GM19328 (cell line): ENCODE data around the gene CACHD1.

Experiments used
- ATAC-seq: cut with Tn5 transposase; IDR thresholded peaks from one replicate; pipeline ENCODE4 v1.9.1; 2021; ENCODE audit warnings: mild to moderate bottlenecking, moderate library complexity; ENCODE audit not compliant: unreplicated experiment

The CACHD1 gene

DNA sequence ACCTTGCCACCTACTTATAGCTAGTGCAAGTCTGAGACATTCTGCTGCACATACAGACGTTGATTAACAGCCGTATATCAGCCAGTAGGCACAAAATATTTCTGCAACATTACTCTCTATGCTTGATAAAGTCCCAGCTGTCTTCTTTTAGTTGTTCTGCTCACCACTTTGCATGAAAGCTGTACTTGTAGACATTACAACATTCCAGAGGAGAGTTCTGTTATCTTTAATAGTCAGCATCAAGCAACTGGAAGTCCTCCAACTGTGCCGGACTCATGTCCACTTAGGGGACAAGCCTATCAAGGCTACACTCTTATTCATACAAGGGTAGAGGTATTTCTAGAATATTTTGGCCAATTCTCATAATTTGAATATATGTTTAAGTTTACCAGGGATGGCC lies 50.0 kb downstream of the CACHD1 start:
- no peak for ATAC-seq

DNA sequence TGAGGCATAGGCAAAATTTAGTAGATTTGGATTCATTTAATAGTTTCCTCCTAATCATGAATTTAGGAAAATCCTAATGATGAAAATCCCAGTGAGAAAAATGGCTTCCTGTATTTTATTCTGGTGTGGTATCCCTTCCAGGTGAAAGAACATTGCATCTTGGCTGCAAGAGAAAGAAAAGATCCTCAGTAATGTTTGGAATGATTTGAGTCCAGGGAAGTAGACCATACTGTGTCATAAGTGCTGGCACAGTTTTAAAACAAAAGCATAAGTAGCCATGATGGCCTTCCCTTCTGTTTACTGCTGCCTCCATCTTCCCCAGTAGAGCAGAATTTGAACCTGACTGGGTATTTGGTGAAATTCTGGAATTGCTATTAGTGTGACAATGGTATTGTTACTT lies 52.8 kb downstream of the CACHD1 start:
- no peak for ATAC-seq

DNA sequence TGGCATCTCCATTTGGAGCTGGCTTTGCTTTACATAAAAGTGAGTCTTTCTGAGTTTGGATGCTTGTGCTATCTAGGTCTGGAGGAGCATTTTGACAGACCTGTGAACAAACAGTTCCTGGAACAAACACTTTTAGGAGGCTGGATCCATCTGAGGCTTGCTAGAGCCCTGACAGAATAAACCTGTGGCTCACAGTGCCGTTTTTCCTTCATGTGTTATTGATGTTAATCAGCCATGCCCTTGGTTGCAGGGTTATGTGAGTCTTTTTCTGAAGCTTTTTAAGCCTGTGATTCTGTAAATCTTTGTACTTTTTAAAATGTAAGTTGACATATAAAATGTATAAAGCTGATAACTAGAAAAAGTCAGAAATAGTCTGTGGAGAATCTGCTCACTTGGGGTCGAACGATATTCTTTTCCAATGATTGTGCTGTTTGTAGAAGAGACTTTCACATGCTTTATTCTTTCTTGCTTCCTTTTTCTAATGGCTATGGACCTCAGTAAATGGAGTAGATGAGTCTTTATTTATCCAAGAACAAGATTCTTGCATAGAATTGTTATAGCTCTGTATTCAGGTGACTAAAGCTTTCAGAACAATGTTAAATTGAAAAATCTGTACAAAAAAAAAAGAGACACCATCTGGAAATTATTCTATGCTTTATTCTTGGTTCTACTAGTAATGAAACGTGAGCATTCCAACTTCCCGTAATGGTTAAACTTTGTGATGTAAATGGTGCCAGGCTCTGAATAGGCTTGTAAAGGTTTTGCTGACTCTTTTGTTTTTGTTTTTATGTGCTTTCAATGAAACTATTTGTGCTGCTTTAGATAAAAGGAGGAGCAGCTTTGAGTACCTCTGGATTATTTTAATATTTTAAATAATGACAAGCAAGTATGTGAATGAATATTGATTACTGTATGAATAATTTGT lies 53.7 kb downstream of the CACHD1 start:
- ATAC-seq = no peak

DNA sequence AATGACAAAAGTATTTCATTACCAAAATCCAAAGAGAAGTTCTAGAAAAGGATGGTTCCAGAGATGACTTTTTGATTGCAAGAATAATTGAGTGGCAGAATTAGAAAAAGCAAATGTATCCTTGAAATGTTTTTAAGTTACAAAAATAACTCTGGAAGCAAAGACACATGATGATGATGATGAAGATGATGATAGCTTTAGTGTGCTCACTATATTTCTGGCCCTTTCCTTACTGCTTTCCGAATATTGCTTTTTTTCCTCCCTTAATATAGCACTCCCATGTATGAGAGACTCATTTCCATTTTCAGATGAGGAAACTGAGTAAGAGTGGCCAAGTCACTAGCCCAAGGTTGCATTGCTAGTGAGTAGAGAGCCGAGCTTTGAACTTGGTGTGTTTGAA lies 54.7 kb downstream of the CACHD1 start:
- ATAC-seq = no peak

DNA sequence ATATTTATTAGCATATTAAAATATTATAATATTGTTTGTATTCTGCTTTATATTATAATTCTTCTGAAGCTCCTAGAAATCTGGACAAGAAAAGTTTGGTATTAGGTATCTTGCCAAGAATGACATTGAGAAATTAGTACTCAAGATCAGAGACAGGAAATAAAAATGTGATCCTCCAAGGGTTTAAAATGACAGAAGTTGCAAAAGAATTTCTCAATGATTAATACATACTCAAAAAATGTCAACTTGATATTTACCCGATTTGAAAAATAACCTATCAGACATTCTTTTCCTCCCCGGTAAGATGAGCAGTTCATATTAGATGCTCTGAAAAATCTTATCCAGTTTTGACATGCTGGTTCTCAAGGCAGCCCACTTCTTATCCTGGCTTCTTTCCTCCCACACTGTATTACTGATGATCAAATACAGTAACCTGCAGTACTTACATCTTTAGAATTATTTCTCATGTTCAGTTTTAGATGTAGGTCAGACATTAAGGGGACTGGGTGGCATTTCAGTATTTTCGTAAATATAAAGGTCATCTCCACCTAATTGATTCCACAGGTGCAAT lies 55.3 kb downstream of the CACHD1 start:
- ATAC-seq = no peak

DNA sequence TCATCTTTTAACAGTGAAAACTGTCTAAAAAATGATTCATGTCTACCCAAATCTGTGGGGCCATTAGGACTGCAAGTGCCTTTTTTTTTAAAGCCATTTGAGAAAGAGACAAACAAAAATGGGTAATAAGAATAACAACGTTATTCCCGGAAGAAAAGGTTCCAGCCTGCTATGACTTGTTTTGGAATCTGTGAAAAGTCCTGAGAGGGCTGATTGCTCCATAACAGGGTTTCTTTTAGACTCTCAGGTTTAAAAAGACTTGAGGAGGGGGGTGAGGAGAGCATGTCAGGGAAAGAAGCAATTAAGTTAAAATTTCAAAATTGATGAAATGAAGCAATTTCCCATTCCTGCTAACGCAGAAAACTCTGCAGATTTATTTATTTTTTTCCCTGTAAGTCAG lies 56.4 kb downstream of the CACHD1 start:
- no peak for ATAC-seq

DNA sequence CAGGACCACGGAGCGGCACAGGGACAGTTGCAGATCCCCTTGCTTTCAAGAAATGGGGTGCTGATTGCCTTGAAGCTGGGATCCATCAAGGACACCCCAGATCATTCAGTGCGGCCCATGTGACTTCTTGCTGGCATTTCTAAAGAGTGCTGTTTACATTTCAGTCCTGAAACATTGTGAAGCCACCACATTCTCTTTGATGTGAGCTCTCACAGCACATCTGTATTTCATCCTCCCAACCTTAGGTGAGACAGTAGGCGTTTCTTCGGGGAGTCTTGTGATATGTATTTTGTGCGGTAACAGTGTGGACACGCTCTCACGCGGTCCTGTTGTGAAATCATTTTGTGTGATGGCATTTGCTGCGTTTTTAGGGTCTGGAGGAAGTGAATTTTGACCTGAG lies 57.2 kb downstream of the CACHD1 start:
- no peak for ATAC-seq

DNA sequence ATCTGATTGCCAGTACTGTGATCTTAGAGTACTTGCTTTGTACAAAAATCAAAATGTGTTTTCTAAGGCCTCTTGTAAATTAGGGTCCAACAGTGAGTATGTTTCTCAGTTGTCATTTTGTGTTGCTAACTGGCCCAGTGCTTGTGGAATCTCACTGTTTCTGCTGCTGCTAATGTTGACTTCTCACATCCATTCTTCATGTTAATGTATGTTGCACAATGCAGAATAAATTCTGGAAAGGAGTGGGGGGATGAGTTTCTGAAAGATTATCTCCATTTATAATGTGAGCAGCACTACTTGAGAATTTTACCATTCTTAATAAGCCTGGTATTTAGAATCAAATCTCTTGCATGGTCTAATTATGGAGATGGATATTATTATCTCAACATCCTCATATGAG lies 57.9 kb downstream of the CACHD1 start:
- ATAC-seq = no peak

DNA sequence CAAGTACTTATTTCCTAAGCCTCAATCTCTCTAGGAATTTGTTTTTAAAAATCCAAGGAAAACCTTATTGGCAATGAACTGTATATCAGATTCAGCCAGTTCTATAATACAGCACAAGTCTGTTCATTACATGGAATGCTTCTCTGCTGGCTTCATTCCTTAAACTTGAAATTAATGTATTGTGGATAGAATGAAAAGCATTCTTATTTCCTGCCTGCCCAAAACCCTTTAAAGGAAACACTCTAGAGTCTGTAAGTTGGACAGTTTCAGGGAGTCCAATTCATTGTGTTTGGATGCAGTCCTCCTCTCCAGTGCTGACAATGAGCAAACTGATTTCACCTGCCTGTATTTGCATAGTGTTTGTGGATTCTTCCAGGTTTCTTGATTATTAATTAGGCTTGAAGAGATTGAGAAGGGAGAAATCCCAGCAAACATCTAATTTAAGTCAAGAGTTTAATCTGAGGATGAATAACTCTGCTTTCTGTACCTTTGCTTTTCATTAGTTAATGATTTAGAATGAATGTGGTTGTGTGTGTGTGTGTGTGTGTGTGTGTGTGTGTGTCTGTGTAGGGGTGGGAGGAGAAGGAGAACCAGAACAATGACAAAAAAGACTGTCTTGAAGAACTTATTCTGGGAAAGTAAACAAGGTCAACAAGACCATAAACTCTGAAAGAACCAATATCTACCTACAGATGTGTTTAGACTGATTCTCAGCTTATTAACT lies 61.2 kb downstream of the CACHD1 start:
- ATAC-seq = no peak

DNA sequence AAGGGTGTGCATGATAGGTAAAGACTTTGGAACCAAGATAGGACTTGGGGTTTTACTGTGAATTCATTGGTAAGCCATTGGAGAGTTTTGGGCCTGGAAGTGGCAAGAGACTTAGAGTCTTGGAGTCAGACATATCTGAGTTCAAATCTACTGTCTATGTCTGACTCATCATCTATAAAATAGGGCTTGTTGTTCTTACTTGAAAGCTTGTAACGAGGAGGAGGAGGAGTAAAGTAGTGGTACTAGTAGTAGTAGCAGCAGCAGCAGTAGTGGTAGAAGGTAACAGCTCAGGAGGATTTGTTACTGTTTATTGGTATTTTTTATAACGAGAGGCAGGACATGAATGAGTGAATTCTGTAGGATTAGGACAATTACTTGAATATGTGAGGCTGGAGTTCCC lies 62.7 kb downstream of the CACHD1 start:
- no peak for ATAC-seq

DNA sequence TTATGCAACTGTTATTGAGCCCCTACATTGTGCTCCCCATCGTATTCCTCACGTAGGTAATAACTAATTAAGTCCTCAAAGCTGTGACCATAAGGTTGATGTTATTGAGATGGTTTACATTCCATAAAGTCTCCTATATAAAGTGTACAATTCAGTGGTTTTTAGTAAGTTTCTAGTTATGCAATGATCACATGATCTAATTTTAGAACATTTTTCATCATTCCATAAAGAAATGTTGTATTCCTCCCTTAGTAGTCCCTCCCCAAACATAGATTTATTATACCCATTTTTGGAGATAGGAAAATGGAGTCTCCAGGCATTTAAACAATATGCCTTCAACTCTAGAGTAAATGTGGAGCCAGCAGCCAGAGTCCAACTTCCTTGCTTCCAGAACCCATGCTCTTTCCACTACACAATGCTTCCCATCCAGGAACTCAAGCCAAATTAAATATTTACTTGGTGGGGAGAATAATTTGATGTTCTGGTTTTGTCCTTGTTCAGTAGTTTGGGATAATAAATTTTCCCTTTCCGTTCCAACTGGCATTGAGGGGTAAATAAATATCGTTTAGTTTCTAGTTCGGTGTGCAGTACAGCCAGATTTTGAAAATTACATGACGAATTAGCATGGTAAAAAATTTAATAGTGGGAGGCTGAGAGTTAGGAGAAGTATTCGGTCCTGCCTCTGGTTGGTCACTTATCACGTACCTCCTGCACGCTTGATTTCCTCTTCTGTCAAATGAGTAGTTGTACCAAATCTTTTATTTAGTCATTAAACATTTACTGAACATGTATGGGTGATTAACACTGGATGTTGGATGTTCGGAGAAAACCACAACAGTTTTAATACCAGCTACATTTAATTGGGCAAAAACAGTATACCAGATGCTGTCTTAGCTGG lies 66.3 kb downstream of the CACHD1 start:
- no peak for ATAC-seq

DNA sequence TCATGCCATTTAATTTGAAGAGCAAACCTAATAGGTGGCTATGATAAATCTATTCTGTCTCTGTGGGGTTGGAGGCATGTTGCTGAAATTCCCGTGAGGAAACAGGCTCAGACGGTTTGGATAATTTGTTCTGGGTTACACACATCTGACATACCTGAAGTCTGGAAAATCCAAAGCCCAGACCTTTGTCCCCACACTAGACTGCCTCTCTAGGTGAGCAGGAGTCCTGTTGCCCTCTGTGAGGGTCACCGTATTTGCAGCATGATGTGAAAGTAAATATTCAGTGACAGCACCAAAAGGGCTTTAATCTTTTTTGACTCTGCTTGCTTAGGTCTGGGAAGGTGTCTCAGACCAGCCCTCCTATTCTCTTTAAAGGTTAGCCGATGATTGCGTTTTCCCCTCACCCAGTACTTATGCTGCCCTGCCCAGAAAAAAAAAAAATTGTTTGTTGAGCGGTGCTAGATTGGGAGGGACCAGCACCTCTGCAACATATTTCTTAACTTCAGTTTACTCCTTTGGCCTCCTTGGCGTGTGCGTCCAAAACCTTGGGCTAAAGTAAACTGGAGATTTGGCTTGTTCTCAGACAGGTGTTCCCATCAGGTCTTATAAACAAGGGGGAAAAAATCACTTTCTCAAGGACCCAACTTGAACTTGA lies 67.0 kb downstream of the CACHD1 start:
- ATAC-seq = no peak

DNA sequence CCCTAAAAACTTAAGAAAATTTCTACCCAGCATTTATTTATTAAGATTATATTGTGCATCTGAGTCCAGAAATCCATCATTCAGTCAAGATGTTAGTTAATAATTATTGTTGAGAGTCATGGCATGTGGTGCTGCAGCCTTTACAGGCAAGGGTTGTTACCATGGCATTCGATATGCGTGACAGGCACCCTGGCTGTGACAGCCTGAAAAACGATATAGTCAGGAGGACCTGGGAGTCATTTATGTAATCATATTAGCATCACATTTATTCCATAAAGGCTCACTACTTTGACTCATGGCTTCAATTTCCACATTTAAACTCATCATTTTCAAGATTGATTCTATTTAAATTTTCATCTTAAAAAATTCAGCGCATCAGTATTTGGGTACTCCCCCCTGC lies 68.0 kb downstream of the CACHD1 start:
- ATAC-seq = no peak

DNA sequence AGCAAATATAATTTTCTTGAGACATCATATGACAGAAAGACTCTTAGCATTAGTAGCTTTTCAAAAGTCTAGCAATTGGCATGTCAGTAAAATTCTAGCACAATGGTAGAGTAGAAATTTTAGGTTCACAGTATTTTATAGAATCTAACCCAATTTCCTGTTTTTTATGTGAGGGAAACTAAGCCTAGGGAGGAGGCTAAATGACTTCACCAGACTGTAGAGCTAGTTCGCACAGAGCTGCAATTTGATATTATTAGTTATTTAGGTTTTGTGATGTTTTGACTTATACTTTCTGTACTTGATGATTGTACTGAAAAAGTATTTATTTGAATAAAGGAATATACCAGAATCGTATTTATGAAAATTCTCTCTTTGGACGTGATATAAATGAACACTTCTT lies 68.5 kb downstream of the CACHD1 start:
- ATAC-seq = no peak

DNA sequence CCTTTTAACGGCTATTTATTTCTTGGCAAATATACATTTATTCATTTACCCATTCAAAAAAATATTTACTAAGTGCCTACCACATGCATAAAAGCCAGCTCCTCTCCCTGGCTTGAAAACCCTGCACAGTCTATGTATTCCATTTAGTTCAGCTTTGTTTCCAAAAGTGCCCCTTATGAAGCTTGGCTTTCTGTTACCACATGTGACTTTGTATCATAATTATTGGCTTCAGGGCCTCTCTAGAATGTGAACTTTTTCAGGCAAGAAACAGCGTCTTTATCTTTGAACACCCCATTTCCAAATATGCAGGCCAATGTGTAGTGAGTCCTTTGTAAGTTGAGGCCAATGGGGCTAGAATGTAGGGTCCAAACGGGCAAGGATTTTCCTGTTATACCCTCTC lies 69.4 kb downstream of the CACHD1 start:
- ATAC-seq = no peak

DNA sequence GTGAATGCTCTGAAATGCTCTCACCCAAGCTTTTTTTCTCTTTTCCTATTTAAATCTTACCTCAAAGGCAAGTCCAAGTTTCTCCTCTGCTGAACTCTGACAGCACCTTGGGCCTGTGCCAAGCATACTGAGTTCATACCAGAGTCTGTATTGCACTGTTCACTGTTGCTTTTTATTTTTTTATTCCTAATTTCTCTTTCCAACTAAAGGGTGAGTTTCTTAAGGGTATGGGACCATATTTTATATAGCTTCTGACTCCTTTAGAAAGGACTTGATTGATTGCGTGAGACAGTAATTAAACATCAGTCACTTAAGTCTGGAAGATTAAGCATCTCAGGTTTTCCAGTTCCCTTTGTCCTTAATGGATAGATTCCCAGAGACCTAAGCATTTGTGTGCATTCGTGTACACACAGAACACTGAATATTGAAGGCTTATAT lies 69.9 kb downstream of the CACHD1 start:
- no peak for ATAC-seq

DNA sequence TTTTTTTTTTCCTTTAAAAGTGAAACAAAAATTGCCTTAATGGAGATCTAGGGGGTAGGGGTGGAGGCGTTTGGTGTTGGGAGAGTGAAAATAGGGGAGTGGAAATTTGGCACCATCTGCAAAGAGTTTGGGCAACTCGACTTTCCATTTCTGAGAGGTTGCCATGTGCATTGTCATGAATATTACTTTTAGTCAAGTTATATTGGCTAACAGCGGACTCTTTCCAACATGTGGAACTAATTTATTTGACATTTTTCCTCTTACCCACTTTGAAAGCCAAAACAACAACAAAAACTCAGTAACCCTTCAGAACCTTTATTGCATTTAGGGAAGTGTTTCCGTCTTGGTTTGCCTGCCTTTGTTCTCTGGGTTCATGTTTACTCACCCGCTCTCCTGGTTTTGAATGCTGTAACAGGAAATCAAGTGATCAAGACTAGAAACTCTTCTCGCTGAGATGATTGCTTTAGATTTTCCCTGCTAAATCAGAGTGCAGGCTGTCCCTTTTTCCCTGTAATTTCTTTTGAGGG lies 70.4 kb downstream of the CACHD1 start:
- no peak for ATAC-seq

DNA sequence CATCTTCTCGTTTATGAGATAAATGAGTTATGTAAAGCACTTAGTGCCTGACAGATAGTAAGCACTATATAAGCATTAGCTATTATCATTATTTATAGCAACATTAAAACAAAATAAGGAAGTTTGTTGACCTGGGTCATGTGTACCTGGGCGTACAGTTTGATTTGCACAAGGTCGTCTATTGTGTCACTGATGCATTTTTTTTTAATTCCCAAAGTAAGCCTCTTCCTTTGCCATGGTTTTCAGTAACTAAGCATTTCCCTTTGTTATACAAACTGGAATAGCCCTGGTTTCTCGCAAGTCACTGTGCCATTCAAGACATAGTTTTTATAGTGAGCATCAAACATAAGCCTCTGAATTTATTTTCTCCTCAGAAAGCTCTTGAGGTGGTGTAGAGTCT lies 72.2 kb downstream of the CACHD1 start:
- no peak for ATAC-seq

DNA sequence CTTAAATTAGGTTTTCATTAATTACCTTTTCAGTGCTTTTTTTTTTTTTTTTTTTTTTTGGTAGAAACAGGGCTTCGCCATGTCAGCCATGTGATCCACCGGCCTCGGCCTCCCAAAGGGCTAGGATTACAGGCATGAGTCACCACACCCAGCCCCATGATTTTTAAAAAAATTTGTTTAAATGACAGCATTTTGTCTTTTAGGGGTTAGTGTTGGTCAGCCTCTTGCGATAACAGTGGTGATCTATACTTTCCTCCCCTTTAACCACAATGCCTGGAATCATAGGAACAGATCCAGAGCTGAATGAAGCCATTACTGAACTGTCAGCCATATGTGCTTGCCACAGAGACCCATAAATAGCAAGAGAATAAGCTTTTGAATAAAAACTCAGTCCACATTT lies 73.9 kb downstream of the CACHD1 start:
- no peak for ATAC-seq
